GM19452 (cell line): Measurements from ENCODE around the gene SNX8.

ENCODE experiments used
- ATAC-seq: cut with Tn5 transposase; IDR thresholded peaks from one replicate; pipeline ENCODE4 v1.9.1; 2021; ENCODE audit not compliant: unreplicated experiment

Gene SNX8

DNA sequence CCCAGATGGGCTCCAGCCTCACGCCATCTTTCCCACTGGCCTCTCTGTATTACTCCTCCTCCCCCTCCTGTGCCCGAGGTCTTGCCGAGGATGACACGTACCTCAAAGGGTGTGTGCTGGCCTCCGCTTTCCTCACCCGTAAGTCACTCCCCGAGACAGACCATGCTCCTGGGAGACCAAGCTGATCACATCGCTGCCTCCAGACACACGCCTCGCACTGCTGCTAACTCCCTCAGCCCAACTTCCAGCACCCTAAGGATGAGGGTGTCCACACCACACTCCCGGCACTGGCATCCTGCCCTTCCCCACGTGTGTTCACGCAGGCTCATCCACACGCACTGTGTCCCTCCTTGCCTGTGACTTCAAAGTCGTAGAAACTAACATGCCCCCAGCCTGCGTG is 105.5 kb downstream of the SNX8 start:
- ATAC-seq: no peak

DNA sequence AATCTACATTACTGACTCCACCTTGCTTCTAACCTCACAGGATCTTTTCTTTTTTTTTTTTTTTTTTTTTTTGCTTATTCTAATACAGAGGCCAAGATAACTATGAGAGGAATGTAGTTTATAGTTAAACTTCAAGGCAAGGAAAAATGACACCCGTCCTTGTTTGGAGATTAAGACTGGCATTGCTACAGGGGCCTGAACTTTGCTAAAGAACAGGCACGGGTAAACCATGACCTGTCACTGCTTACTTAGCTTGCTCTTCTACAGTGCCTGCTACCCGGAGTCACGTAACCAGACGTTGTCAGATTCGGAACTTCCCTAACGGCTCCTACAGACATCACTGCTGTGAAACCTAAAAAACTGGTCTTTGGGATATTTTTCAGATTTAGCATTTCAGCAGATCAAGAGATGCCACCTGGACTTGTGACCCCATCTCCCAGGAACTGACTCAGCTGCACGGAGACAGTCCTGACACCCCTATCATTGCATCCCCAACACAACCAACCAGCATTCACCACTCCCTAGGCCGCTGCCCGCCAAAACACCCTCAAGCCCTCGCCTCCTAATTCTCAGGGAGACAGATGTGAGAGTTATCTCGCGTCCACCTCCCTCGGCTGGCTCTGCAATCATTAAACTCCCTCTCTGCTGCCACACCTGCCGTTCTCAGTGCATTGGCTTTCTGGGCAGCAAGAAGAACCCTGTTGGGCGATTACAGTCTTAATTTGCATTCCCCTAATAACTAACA is 109.0 kb downstream of the SNX8 start:
- no peak for ATAC-seq

DNA sequence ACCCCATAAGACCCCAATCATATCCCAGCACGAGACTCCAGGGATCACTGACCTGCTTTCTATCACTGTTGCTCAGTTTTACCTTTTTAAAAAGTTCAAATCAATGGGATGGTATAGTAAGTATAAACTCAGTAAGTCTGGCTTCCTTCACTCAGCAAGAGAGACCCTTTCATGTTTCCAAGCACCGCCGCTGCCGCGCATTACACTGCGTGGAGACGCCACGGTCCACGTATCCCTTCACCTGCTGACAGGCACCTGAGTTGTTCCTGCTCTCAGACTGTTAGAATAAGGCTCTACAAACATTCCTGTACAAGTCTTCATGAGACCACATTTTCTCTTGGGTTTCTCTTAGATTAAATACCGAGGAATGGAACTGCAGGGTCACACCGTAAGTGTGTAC is 109.8 kb downstream of the SNX8 start:
- no peak for ATAC-seq

DNA sequence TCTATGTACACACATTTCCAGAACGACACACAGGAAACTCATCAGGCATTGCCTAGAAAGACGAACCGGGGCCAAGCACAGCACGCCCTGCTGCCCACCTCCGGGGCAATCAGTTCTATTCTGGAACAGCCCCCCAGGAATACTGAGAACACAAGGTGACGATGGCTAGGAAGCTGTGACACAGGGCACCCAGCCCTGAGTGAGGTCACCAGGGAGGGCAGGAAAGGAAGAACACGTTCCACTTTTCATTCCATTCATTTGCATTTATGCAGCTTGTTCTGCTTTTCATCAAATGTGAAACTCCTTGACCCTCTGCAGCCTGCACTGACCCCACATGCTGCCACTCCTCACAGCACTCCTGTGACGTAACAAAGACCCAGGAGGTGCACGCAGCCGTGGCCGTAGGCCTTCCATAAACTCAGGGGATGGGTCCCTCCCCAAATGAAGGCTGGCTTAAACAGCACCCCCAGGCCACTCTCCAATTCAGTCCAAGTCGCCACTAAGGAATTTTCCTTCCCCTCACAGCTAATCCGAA is 110.4 kb downstream of the SNX8 start:
- no peak for ATAC-seq

DNA sequence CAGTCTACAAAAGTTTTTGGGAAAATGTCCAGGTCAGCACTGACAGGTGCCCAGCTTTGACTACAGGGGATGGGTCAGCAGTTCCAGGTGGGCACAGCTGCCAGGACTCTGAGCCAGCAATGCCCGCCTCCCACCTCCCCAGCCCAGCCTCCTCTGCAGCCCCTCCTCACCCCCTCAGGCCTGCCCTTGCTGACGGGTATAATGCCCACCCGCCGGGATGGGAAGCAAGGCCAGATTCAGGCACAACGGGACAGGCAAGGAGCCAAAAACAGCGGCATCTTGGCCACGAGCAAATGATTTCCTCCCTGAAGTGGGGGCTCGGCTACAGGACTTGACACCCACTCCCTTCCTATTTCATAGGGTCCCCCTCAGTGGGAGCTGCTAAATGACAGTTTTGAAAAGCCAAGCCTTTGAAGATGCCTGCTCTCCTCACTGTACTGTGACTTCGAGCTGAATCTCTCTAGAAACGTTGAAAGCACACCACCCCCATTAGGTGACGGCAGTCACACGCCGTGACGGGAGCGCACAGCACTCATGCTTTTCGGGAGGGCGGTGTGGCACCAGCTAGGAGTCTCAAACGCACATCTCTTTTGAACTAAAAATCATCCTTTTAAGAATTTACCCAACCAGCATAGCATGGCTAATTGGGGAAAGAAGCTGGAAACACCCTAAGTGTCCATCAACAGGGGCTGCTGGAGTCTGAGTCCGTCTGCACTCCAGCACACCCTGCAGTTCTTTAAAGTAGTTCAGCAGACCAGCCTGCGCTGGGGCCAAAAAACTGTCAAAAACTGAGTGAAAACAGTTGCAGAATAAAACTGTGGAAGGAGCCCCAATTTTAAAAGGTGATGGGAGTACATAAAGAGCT is 111.1 kb downstream of the SNX8 start:
- ATAC-seq: no peak

DNA sequence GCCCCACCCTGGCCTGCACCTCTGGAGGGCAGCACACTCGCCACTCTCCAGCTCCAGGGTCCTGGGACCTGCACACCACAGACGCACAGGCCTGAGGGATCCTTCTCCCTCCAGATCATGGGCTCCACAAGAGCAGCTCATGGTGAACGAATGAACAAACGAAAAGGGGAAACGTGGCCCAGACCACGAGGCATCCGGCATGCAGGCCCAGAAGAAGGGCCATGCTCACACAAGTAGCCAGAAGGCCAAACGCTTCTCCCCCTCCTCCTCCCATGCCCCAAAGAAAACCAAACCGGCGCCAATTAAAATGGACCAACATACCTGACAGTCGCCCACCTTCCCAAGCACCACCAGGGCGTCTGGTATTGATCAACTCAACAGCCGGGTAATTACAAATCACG is 111.9 kb downstream of the SNX8 start:
- no peak for ATAC-seq
